SK-N-SH (cell line): ENCODE data around the gene ZXDC. TPM values are rescaled to one million over a fixed set of nuclear protein-coding genes. Genes with fewer than 3 reads are reported as not detected.

Experiments used
- CTCF ChIA-PET: fragments of 300-600, 350-600 bp; formaldehyde crosslinking; extraction: SDS; loops from one replicate; lab custom pipeline; 2021; lab: Yijun Ruan, JAX
- POLR2A ChIA-PET: fragments of 350-600 bp; sonication (Branson Sonifier 250); formaldehyde crosslinking; extraction: SDS; loops from one replicate; lab custom pipeline; 2020; ENCODE audit warnings: antibody characterized with exemption, inconsistent platforms; lab: Yijun Ruan, JAX
- DNase-seq: peaks from one replicate; pipeline ENCODE4 v3.0.0; 2012
- H2AFZ ChIP-seq: fragments of 200-600 bp; sonication (generic); 2 replicates; pipeline ENCODE4 v1.8.1; 2016; ENCODE audit warnings: antibody characterized with exemption, mild to moderate bottlenecking, low read depth
- H3F3A ChIP-seq: fragments of 200-600 bp; sonication (generic); replicated peaks from 2 replicates; pipeline ENCODE3; 2016; ENCODE audit warnings: antibody characterized with exemption, mild to moderate bottlenecking; ENCODE audit not compliant: insufficient read depth
- H3K27ac ChIP-seq, 2 experiments: fragments of 200-500 bp in 1 of 2; fragments of 200-600 bp in 1 of 2; sonication (Bioruptor generic) in 1 of 2; sonication (generic), shearing (Covaris generic) in 1 of 2; 2 replicates each; pipeline versions ENCODE4 v1.5.1 to v1.6.1; 2014 to 2016; ENCODE audit warnings: low read depth in 2 of 2, inconsistent platforms in 1 of 2, low read length in 1 of 2, mild to moderate bottlenecking in 1 of 2, mixed read lengths in 1 of 2
- H3K27me3 ChIP-seq: fragments of 200-600 bp; sonication (generic), shearing (Covaris generic); 2 replicates; pipeline ENCODE4 v1.6.1; 2016; ENCODE audit warnings: mixed run types; ENCODE audit not compliant: insufficient read depth
- H3K36me3 ChIP-seq, 2 experiments: fragments of 200-500 bp in 1 of 2; fragments of 200-600 bp in 1 of 2; sonication (Bioruptor generic) in 1 of 2; sonication (generic) in 1 of 2; replicated peaks in 1 of 2; 2 replicates each; pipeline versions ENCODE3 to v1.5.1; 2014 to 2016; ENCODE audit warnings: low read length in 1 of 2, mild to moderate bottlenecking in 1 of 2; ENCODE audit not compliant: insufficient read depth in 2 of 2, control insufficient read depth in 1 of 2
- H3K4me1 ChIP-seq, 2 experiments: fragments of 200-500 bp in 1 of 2; fragments of 200-600 bp in 1 of 2; sonication (Bioruptor generic) in 1 of 2; sonication (generic), shearing (Covaris generic) in 1 of 2; 2 replicates each; pipeline versions ENCODE4 v1.5.1 to v1.6.1; 2014 to 2016; ENCODE audit warnings: low read depth in 1 of 2, low read length in 1 of 2, mixed run types in 1 of 2; ENCODE audit not compliant: insufficient read depth in 2 of 2, control insufficient read depth in 1 of 2
- H3K4me2 ChIP-seq: fragments of 200-600 bp; sonication (generic), shearing (Covaris generic); 2 replicates; pipeline ENCODE4 v1.6.1; 2017; ENCODE audit warnings: mixed run types
- H3K4me3 ChIP-seq, 2 experiments: fragments of 200-500 bp in 1 of 2; fragments of 200-600 bp in 1 of 2; sonication (Bioruptor generic) in 1 of 2; sonication (generic), shearing (Covaris generic) in 1 of 2; 2 replicates each; pipeline versions ENCODE4 v1.5.1 to v1.8.1; 2014 to 2016; ENCODE audit warnings: low read depth in 2 of 2, inconsistent platforms in 1 of 2, low read length in 1 of 2, mild to moderate bottlenecking in 1 of 2, mixed read lengths in 1 of 2, moderate library complexity in 1 of 2
- H3K79me2 ChIP-seq: fragments of 200-600 bp; sonication (generic); 2 replicates; pipeline ENCODE4 v1.8.1; 2017; ENCODE audit warnings: mild to moderate bottlenecking; ENCODE audit not compliant: insufficient read depth
- H3K9ac ChIP-seq: fragments of 200-600 bp; sonication (generic); 2 replicates; pipeline ENCODE4 v1.6.1; 2017; ENCODE audit warnings: mixed run types
- H3K9me2 ChIP-seq: fragments of 200-600 bp; sonication (generic); 2 replicates; pipeline ENCODE4 v1.6.1; 2017; ENCODE audit warnings: mixed run types
- H3K9me3 ChIP-seq: fragments of 200-600 bp; sonication (generic); 2 replicates; pipeline ENCODE4 v1.6.1; 2017; ENCODE audit warnings: mixed run types, mild to moderate bottlenecking, moderate library complexity
- H4K20me1 ChIP-seq: fragments of 200-600 bp; sonication (generic); 2 replicates; pipeline ENCODE4 v1.6.1; 2017; ENCODE audit warnings: mild to moderate bottlenecking, mixed run types; ENCODE audit not compliant: insufficient read depth
- ELF1 ChIP-seq: IDR thresholded peaks from 2 replicates; pipeline ENCODE4 v1.4.0; 2012
- EP300 ChIP-seq, 2 experiments: IDR thresholded peaks; 2 replicates each; pipeline versions ENCODE4 v1.4.0 to v1.6.1; 2012; ENCODE audit warnings: borderline replicate concordance in 1 of 2, low read depth in 1 of 2, low read length in 1 of 2
- FOXJ3 ChIP-seq: sonication (generic); formaldehyde crosslinking; IDR thresholded peaks from 2 replicates; pipeline ENCODE4 v1.5.1; 2020; ENCODE audit warnings: mild to moderate bottlenecking, missing genetic modification reagents
- GABPA ChIP-seq: IDR thresholded peaks from 2 replicates; pipeline ENCODE4 v1.4.0; 2012; ENCODE audit warnings: low read depth, mild to moderate bottlenecking
- GATA2 ChIP-seq: sonication (generic); formaldehyde crosslinking; IDR thresholded peaks from 2 replicates; pipeline ENCODE4 v1.5.0; 2020; ENCODE audit warnings: mild to moderate bottlenecking, missing genetic modification reagents
- JUND ChIP-seq: IDR thresholded peaks from 2 replicates; pipeline ENCODE4 v1.4.0; 2012
- MXI1 ChIP-seq: IDR thresholded peaks from 2 replicates; pipeline ENCODE4 v1.6.1; 2012; ENCODE audit warnings: mild to moderate bottlenecking, low read depth, low read length, improper control_type of control experiment
- NRF1 ChIP-seq: IDR thresholded peaks from 2 replicates; pipeline ENCODE4 v1.6.1; 2012; ENCODE audit warnings: low read depth, mild to moderate bottlenecking, low read length
- POLR2AphosphoS5 ChIP-seq: IDR thresholded peaks from 2 replicates; pipeline ENCODE4 v1.6.1; 2012; ENCODE audit warnings: low read depth, low read length
- RFX5 ChIP-seq: IDR thresholded peaks from 2 replicates; pipeline ENCODE4 v1.6.1; 2012; ENCODE audit warnings: mild to moderate bottlenecking, improper control_type of control experiment, low read length
- RXRA ChIP-seq: IDR thresholded peaks from 2 replicates; pipeline ENCODE4 v1.4.0; 2012; ENCODE audit warnings: low read depth, mild to moderate bottlenecking, borderline replicate concordance
- SIN3A ChIP-seq: IDR thresholded peaks from 2 replicates; pipeline ENCODE4 v1.6.1; 2012; ENCODE audit warnings: low read depth, mild to moderate bottlenecking, low read length, moderate library complexity, borderline replicate concordance
- TAF1 ChIP-seq: IDR thresholded peaks from 2 replicates; pipeline ENCODE4 v1.6.1; 2012; ENCODE audit warnings: low read depth, mild to moderate bottlenecking, low read length, moderate library complexity, borderline replicate concordance
- TCF12 ChIP-seq: IDR thresholded peaks from 2 replicates; pipeline ENCODE4 v1.4.0; 2012
- YY1 ChIP-seq: IDR thresholded peaks from 2 replicates; pipeline ENCODE4 v1.4.0; 2012; ENCODE audit warnings: low read depth, mild to moderate bottlenecking
- WGBS: methylation state at CpG from one replicate; pipeline ENCODE4 v1.1.6; 2017; ENCODE audit warnings: low lambda C conversion rate; 5-methylcytosine and 5-hydroxymethylcytosine counted together
- polyA plus RNA-seq, 3 experiments: library from polyadenylated mRNA; depleted of rRNA; stranded (reverse); fragments of >200 nt; gene quantifications; 2 replicates each; pipeline ENCODE4 v1.2.3, GENCODE V29; 2012
- TF ChIP-seq, protein P1 (sequence below): fragments of 200-600 bp; sonication (generic); IDR thresholded peaks from 2 replicates; pipeline ENCODE4 v1.6.1; 2017; ENCODE audit warnings: antibody characterized with exemption, mild to moderate bottlenecking, moderate library complexity
- TF ChIP-seq, protein P2 (sequence below): IDR thresholded peaks from 2 replicates; pipeline ENCODE4; 2012
- TF ChIP-seq, protein P3 (sequence below): IDR thresholded peaks from 2 replicates; pipeline ENCODE4 v1.4.0; 2012; ENCODE audit warnings: low read depth, borderline replicate concordance
- TF ChIP-seq, protein P4 (sequence below): IDR thresholded peaks from 2 replicates; pipeline ENCODE4 v1.4.0; 2012; ENCODE audit warnings: low read depth, borderline replicate concordance

The ZXDC gene
- polyA plus RNA-seq, 1 of the 3 experiments (the other 2 are of a cell fraction) = 8.5 TPM

GRCh38 chr3:126479642-126480041 is 4.0 kb upstream of the ZXDC start (continued):
- TF ChIP-seq, protein P1, sequence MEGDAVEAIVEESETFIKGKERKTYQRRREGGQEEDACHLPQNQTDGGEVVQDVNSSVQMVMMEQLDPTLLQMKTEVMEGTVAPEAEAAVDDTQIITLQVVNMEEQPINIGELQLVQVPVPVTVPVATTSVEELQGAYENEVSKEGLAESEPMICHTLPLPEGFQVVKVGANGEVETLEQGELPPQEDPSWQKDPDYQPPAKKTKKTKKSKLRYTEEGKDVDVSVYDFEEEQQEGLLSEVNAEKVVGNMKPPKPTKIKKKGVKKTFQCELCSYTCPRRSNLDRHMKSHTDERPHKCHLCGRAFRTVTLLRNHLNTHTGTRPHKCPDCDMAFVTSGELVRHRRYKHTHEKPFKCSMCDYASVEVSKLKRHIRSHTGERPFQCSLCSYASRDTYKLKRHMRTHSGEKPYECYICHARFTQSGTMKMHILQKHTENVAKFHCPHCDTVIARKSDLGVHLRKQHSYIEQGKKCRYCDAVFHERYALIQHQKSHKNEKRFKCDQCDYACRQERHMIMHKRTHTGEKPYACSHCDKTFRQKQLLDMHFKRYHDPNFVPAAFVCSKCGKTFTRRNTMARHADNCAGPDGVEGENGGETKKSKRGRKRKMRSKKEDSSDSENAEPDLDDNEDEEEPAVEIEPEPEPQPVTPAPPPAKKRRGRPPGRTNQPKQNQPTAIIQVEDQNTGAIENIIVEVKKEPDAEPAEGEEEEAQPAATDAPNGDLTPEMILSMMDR = no peak
- no peak for TF ChIP-seq POLR2AphosphoS5
- TF ChIP-seq TCF12 = no peak
- no peak for TF ChIP-seq YY1

- ChIA-PET CTCF (no interaction called here), POLR2A (no interaction called here)
- DNase-seq = no peak
- no peak overlapping the region for H3K4me2 ChIP-seq
- peaks cover 13% of the 10 kb centered on the region for H4K20me1 ChIP-seq
- H3K27ac ChIP-seq = no peak overlapping the region
- peaks cover under 1 to 46% of the 10 kb centered on the region in 2 experiments; a peak in 2 of 4 replicates for H3K4me1 ChIP-seq
- H3K9me3 ChIP-seq = no peaks in the 10 kb centered on the region
- WGBS = 94% methylated on average over 14 of the region's 14 CpGs
- H3K9ac ChIP-seq = no peak overlapping the region
- no peak overlapping the region for H2AFZ ChIP-seq
- no peaks in the 10 kb centered on the region for H3K9me2 ChIP-seq
- H3K36me3 ChIP-seq = no peaks in the 10 kb centered on the region
- TF ChIP-seq JUND = no peak
- TF ChIP-seq, protein P2, sequence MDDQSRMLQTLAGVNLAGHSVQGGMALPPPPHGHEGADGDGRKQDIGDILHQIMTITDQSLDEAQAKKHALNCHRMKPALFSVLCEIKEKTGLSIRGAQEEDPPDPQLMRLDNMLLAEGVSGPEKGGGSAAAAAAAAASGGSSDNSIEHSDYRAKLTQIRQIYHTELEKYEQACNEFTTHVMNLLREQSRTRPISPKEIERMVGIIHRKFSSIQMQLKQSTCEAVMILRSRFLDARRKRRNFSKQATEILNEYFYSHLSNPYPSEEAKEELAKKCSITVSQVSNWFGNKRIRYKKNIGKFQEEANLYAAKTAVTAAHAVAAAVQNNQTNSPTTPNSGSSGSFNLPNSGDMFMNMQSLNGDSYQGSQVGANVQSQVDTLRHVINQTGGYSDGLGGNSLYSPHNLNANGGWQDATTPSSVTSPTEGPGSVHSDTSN = no peak
- TF ChIP-seq GATA2 (CRISPR knock-in tag) = no peak
- no peak for TF ChIP-seq RXRA
- TF ChIP-seq, protein P3, sequence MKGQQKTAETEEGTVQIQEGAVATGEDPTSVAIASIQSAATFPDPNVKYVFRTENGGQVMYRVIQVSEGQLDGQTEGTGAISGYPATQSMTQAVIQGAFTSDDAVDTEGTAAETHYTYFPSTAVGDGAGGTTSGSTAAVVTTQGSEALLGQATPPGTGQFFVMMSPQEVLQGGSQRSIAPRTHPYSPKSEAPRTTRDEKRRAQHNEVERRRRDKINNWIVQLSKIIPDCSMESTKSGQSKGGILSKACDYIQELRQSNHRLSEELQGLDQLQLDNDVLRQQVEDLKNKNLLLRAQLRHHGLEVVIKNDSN = no peak
- TF ChIP-seq, protein P4, sequence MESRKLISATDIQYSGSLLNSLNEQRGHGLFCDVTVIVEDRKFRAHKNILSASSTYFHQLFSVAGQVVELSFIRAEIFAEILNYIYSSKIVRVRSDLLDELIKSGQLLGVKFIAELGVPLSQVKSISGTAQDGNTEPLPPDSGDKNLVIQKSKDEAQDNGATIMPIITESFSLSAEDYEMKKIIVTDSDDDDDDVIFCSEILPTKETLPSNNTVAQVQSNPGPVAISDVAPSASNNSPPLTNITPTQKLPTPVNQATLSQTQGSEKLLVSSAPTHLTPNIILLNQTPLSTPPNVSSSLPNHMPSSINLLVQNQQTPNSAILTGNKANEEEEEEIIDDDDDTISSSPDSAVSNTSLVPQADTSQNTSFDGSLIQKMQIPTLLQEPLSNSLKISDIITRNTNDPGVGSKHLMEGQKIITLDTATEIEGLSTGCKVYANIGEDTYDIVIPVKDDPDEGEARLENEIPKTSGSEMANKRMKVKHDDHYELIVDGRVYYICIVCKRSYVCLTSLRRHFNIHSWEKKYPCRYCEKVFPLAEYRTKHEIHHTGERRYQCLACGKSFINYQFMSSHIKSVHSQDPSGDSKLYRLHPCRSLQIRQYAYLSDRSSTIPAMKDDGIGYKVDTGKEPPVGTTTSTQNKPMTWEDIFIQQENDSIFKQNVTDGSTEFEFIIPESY = no peak
- no peak for TF ChIP-seq MXI1
- TF ChIP-seq RFX5 = no peak
- TF ChIP-seq ELF1 = no peak
- TF ChIP-seq GABPA = no peak
- no peak for TF ChIP-seq SIN3A
- no peak for TF ChIP-seq EP300 (IDR thresholded peaks at IDR 0.05; ENCODE audit: borderline replicate concordance in 1 of 2, low read depth in 1 of 2, low read length in 1 of 2)
- no peak for TF ChIP-seq FOXJ3 (CRISPR knock-in tag)
- TF ChIP-seq TAF1 = no peak
- no peak for TF ChIP-seq NRF1
- peaks cover 6% of the 10 kb centered on the region for H3F3A ChIP-seq
- H3K79me2 ChIP-seq = peaks cover 13% of the 10 kb centered on the region
- H3K4me3 ChIP-seq = no peak overlapping the region
- no peaks in the 10 kb centered on the region for H3K27me3 ChIP-seq
Measured at GRCh38 chr3:126478581-126479310, 3.1 kb upstream of the ZXDC start.
